Spleen (tissue), 11 donors: ENCODE results near the gene MKRN3. TPM values are rescaled to one million over a fixed set of nuclear protein-coding genes. Genes with fewer than 3 reads are reported as not detected.

Source experiments
- DNase-seq: peaks from one replicate; pipeline ENCODE4 v3.0.0-alpha.2; 2020
- H3K27ac ChIP-seq, 8 donors: fragments of 200-600 bp; sonication (generic) in 7 of 8; 1 replicate in 4 of 8; 2 replicates in 4 of 8; pipeline versions ENCODE4 v1.5.0 to v1.8.0; 2016 to 2021; ENCODE audit warnings: inconsistent platforms in 4 of 8, mild to moderate bottlenecking in 4 of 8, moderate library complexity in 1 of 8
- H3K27me3 ChIP-seq, 7 donors: fragments of 200-600 bp; sonication (generic) in 6 of 7; replicated peaks in 1 of 7; 1 replicate in 4 of 7; 2 replicates in 3 of 7; pipeline versions ENCODE4 v1.5.0 to v1.8.0; 2016 to 2021; ENCODE audit warnings: inconsistent platforms in 3 of 7, mild to moderate bottlenecking in 1 of 7
- H3K36me3 ChIP-seq, 6 donors: fragments of 200-600 bp; sonication (generic) in 5 of 6; 1 replicate in 4 of 6; 2 replicates in 2 of 6; pipeline versions ENCODE4 v1.5.0 to v1.8.0; 2016 to 2021; ENCODE audit warnings: inconsistent platforms in 2 of 6
- H3K4me1 ChIP-seq, 6 donors: fragments of 200-600 bp; sonication (generic) in 5 of 6; 1 replicate in 3 of 6; 2 replicates in 3 of 6; pipeline versions ENCODE4 v1.5.0 to v1.8.0; 2016 to 2021; ENCODE audit warnings: inconsistent platforms in 3 of 6
- H3K4me3 ChIP-seq, 8 donors: fragments of 200-600 bp; sonication (generic) in 7 of 8; 1 replicate in 4 of 8; 2 replicates in 4 of 8; pipeline versions ENCODE4 v1.5.0 to v1.8.0; 2016 to 2021; ENCODE audit warnings: inconsistent platforms in 4 of 8, mild to moderate bottlenecking in 4 of 8, moderate library complexity in 2 of 8
- H3K9me3 ChIP-seq, 8 donors: fragments of 200-600 bp; sonication (generic) in 7 of 8; 1 replicate in 4 of 8; 2 replicates in 4 of 8; pipeline versions ENCODE4 v1.5.0 to v1.8.0; 2016 to 2021; ENCODE audit warnings: inconsistent platforms in 4 of 8
- CTCF ChIP-seq, 11 experiments: fragments of 200-600 bp in 7 of 11; fragments of 450-650 bp in 4 of 11; sonication (generic) in 4 of 11; IDR thresholded peaks in 8 of 11; conservative IDR thresholded peaks in 3 of 11; 1 replicate in 7 of 11; 2 replicates in 4 of 11; pipeline versions ENCODE4 v1.4.0 to v1.8.0; 2016 to 2021; ENCODE audit warnings: antibody characterized with exemption in 11 of 11, inconsistent platforms in 4 of 11, mild to moderate bottlenecking in 1 of 11
- POLR2A ChIP-seq, 3 donors: fragments of 450-650 bp; IDR thresholded peaks; one replicate each; pipeline ENCODE4 v1.5.1; 2017; ENCODE audit warnings: antibody characterized with exemption in 3 of 3, mild to moderate bottlenecking in 1 of 3
- POLR2AphosphoS5 ChIP-seq, 3 donors: sonication (generic); formaldehyde crosslinking; IDR thresholded peaks; one replicate each; pipeline ENCODE4 v1.5.1; 2017; ENCODE audit warnings: antibody characterized with exemption in 3 of 3
- WGBS, 5 donors: extraction: QIAGEN DNeasy Blood & Tissue Kit in 3 of 5; methylation state at CpG; one replicate each; pipeline versions ENCODE4 v1.1.5 to v1.1.7; 2013 to 2018; 5-methylcytosine and 5-hydroxymethylcytosine counted together
- intact Hi-C: fragments of 100-400 bp; cut with DNase I; formaldehyde crosslinking; loops from one replicate; pipeline ENCODE4 v1.15.0; 2023; ENCODE audit warnings: low total_unique reads
- polyA plus RNA-seq, 3 donors: library from polyadenylated mRNA; stranded (reverse); fragments of 200-250 nt; gene quantifications; one replicate each; pipeline ENCODE4 v1.2.1, GENCODE V29; 2013
- total RNA-seq, 7 donors: library from RNA; depleted of rRNA in 3 of 7; stranded (reverse); fragments of >200 nt in 3 of 7; fragmentation: NEBNext Ultra II Directional in 4 of 7; extraction: Animal tissue kit (Norgen Biotek cat#: 25700) in 4 of 7; gene quantifications; one replicate each; pipeline versions ENCODE4 v1.1.0 to v1.2.1, GENCODE V29; 2016 to 2021
- donor health status: healthy with polysubstance abuse.
- donor health status: DM: no; HTN: no; CAD: no; lungs with moderate emphysema.
- donor health status: DM: no; HTN: no; CAD: no.
- donor health status: Bipolar disorder and iron deficiency.
- donor health status: healthy.
- donor health status: DM: no; HTN: no; CAD: no.
- donor health status: DM: yes; HTN: yes; CAD: no.

MKRN3 gene
- total and polyA plus RNA-seq, 10 donors: 0.26 to 3.5 (median 0.60) TPM; not detected in 1

GRCh38 chr15:23529891-23530290 is 35.6 kb upstream of the MKRN3 start:
- H3K4me3 ChIP-seq: no peak overlapping the region
- H3K27me3 ChIP-seq: no peaks in the 10 kb centered on the region
- DNase-seq: no peak
- H3K9me3 ChIP-seq: no peaks in the 10 kb centered on the region
- H3K36me3 ChIP-seq: no peaks in the 10 kb centered on the region
- WGBS, 5 donors: 67 to 86% (median 84%) methylated on average over 2 of the region's 2 CpGs
- no peaks in the 10 kb centered on the region for H3K4me1 ChIP-seq
- TF ChIP-seq POLR2A (IDR thresholded peaks at IDR 0.05): no peak
- TF ChIP-seq CTCF (IDR thresholded peaks at IDR 0.05 in 8 of 11, conservative IDR thresholded peaks at IDR 0.05 in 3 of 11): no peak
- no peak for TF ChIP-seq POLR2AphosphoS5 (IDR thresholded peaks at IDR 0.05)
- intact Hi-C loops: no loop called here
- no peak overlapping the region for H3K27ac ChIP-seq

GRCh38 chr15:23532024-23532423 is 33.5 kb upstream of the MKRN3 start:
- TF ChIP-seq POLR2AphosphoS5 (IDR thresholded peaks at IDR 0.05) (no peak), POLR2A (IDR thresholded peaks at IDR 0.05) (no peak), CTCF (IDR thresholded peaks at IDR 0.05 in 8 of 11, conservative IDR thresholded peaks at IDR 0.05 in 3 of 11) (no peak)
- intact Hi-C loops: no loop called here
- Histone ChIP-seq H3K4me1 (no peaks in the 10 kb centered on the region), H3K4me3 (no peak overlapping the region), H3K36me3 (no peaks in the 10 kb centered on the region), H3K9me3 (peaks cover 0 to 6% (median 0%) of the 10 kb centered on the region in 8 donors), H3K27ac (no peak overlapping the region), H3K27me3 (no peaks in the 10 kb centered on the region)
- 68 to 79% (median 72%) methylated on average over 4 of the region's 4 CpGs for WGBS, 5 donors
- no peak for DNase-seq

GRCh38 chr15:23536659-23537058 is 28.8 kb upstream of the MKRN3 start:
- TF ChIP-seq POLR2A (IDR thresholded peaks at IDR 0.05): no peak
- no peak for TF ChIP-seq POLR2AphosphoS5 (IDR thresholded peaks at IDR 0.05)
- no peak for TF ChIP-seq CTCF (IDR thresholded peaks at IDR 0.05 in 8 of 11, conservative IDR thresholded peaks at IDR 0.05 in 3 of 11)

GRCh38 chr15:23538648-23539047 is 26.8 kb upstream of the MKRN3 start:
- Histone ChIP-seq H3K9me3 (peaks cover 0 to 6% (median 0%) of the 10 kb centered on the region in 8 donors), H3K27ac (no peak overlapping the region), H3K36me3 (no peaks in the 10 kb centered on the region), H3K4me3 (no peak overlapping the region), H3K4me1 (no peaks in the 10 kb centered on the region), H3K27me3 (no peaks in the 10 kb centered on the region)
- intact Hi-C loops: no loop called here
- 44 to 59% (median 57%) methylated on average over 4 of the region's 4 CpGs for WGBS, 5 donors
- TF ChIP-seq POLR2A (IDR thresholded peaks at IDR 0.05): no peak
- no peak for TF ChIP-seq CTCF (IDR thresholded peaks at IDR 0.05 in 8 of 11, conservative IDR thresholded peaks at IDR 0.05 in 3 of 11)
- no peak for DNase-seq

More at GRCh38 chr15:23536659-23537058, 28.8 kb upstream of the MKRN3 start:
- intact Hi-C loops: no loop called here
- WGBS, 5 donors: 41 to 74% (median 59%) methylated on average over 2 to 3 of the region's 3 CpGs
- no peak for DNase-seq
- H3K27ac ChIP-seq: no peak overlapping the region
- no peak overlapping the region for H3K4me3 ChIP-seq
- H3K9me3 ChIP-seq: peaks cover 0 to 6% (median 0%) of the 10 kb centered on the region in 8 donors
- H3K4me1 ChIP-seq: no peaks in the 10 kb centered on the region
- no peaks in the 10 kb centered on the region for H3K27me3 ChIP-seq
- H3K36me3 ChIP-seq: no peaks in the 10 kb centered on the region
